Ovary (tissue), 3 donors: ENCODE results near the gene ASXL3.

ENCODE experiments used
- CTCF ChIP-seq, 3 donors: fragments of 450-650 bp in 2 of 3; fragments of 200-600 bp in 1 of 3; IDR thresholded peaks; one replicate each; pipeline versions ENCODE4 v1.5.1 to v1.8.0; 2016 to 2022; ENCODE audit warnings: antibody characterized with exemption in 3 of 3, mild to moderate bottlenecking in 1 of 3
- EP300 ChIP-seq: sonication (generic); formaldehyde crosslinking; IDR thresholded peaks from one replicate; pipeline ENCODE4 v1.6.1; 2017; ENCODE audit warnings: antibody characterized with exemption
- POLR2A ChIP-seq: fragments of 450-650 bp; IDR thresholded peaks from one replicate; pipeline ENCODE4 v1.6.1; 2017; ENCODE audit warnings: antibody characterized with exemption, mild to moderate bottlenecking, moderate library complexity
- donor health status: DM: no; HTN: no; CAD: no.

GRCh38 chr18:33593261-33593660 is 15.2 kb downstream of the ASXL3 start:
- TF ChIP-seq CTCF (IDR thresholded peaks at IDR 0.05) (no peak), EP300 (no peak), POLR2A (no peak)
